ENCODE results near the gene KCNT2. TPM values are rescaled to one million over a fixed set of nuclear protein-coding genes. Genes with fewer than 3 reads are reported as not detected.

KCNT2 gene
- total RNA-seq, 2 experiments from 2014 or later, result not detected

DNA sequence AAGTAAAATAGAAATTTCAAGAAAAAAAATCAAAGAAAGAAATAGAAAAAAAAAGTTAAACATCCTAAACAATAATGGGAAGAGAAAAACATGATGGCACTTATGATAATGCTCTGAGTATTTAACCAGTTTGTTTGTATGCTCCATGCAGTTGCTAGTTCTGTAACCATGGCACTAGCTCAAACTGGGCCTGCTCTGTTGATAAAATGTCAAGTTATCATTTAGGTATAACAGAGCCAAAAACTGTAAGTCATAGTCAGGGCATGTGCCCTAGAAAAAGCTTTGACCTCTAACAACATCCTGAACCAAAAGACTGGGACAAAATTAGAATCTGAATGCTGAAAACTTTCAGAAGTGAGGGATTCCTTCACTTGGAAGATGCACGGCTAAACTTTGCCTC, 148.9 kb downstream of the KCNT2 start:
- H3K4me1 ChIP-seq (ENCODE audit: insufficient read depth, low read length, poor library complexity, severe bottlenecking), result no peaks in the 10 kb centered on the region
- no peak overlapping the region for H3K27ac ChIP-seq (ENCODE audit: low read depth, low read length, poor library complexity, severe bottlenecking)
- TF ChIP-seq CTCF (conservative IDR thresholded peaks at IDR 0.05; ENCODE audit: low read length) (no peak), EZH2phosphoT487 (IDR thresholded peaks at IDR 0.05; ENCODE audit: borderline replicate concordance, low read depth, low read length) (no peak)
- H3K36me3 ChIP-seq (ENCODE audit: insufficient read depth, low read length), result no peaks in the 10 kb centered on the region
- H3K79me2 ChIP-seq (ENCODE audit: insufficient read depth, low read depth, low read length), result no peaks in the 10 kb centered on the region
- intact Hi-C loops (cut with micrococcal nuclease; ENCODE audit: unreplicated experiment), result no loop called here
- no peak overlapping the region for H3K4me3 ChIP-seq (ENCODE audit: low read depth, low read length, poor library complexity, severe bottlenecking)
- ChIA-PET POLR2A (no interaction called here), CTCF (ENCODE audit: unreplicated experiment) (no interaction called here)
- no peak overlapping the region for H3K4me2 ChIP-seq (ENCODE audit: low read length)
- no peaks in the 10 kb centered on the region for H3K9me2 ChIP-seq (ENCODE audit: insufficient read depth, low read length)
- no peak overlapping the region for H2AFZ ChIP-seq (ENCODE audit: low read length)
- BruUV-seq (replicated peaks), result no TSS peak
- no peaks in the 10 kb centered on the region for H4K20me1 ChIP-seq (ENCODE audit: insufficient read depth, low read length)
- DNase-seq (ENCODE audit: low spot score), result no peak
- H3K9me3 ChIP-seq (ENCODE audit: low read length), result no peaks in the 10 kb centered on the region

DNA sequence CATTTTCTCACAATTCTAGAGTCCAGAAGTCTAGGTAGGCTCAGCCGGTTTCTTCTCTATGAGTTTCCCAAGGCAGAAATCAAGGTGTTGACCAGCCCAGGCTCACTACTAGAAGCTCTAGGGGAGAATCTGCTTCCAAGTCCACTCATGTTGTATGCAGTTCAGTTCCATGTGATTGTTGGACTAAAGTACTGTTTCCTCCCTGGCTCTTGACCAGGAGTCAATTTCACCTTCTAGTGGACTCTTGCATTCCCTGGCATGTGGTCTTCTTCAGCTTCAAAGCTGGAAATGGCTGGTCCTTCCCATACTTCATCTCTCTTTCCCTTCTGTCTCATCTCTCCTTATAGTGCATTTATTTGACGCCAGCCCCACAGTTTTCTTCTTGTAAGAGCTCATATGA, 153.4 kb downstream of the KCNT2 start:
- H4K20me1 ChIP-seq (ENCODE audit: insufficient read depth, low read length), result no peaks in the 10 kb centered on the region
- no peak overlapping the region for H2AFZ ChIP-seq (ENCODE audit: low read length)
- no peak overlapping the region for H3K4me2 ChIP-seq (ENCODE audit: low read length)
- intact Hi-C loops (cut with micrococcal nuclease; ENCODE audit: unreplicated experiment), result no loop called here
- H3K36me3 ChIP-seq (ENCODE audit: insufficient read depth, low read length), result no peaks in the 10 kb centered on the region
- H3K9me3 ChIP-seq (ENCODE audit: low read length), result no peaks in the 10 kb centered on the region
- ChIA-PET POLR2A (no interaction called here), CTCF (ENCODE audit: unreplicated experiment) (no interaction called here)
- no peaks in the 10 kb centered on the region for H3K9me2 ChIP-seq (ENCODE audit: insufficient read depth, low read length)
- H3K4me3 ChIP-seq (ENCODE audit: low read depth, low read length, poor library complexity, severe bottlenecking), result no peak overlapping the region
- H3K79me2 ChIP-seq (ENCODE audit: insufficient read depth, low read depth, low read length), result no peaks in the 10 kb centered on the region
- BruUV-seq (replicated peaks), result no TSS peak
- TF ChIP-seq CTCF (conservative IDR thresholded peaks at IDR 0.05; ENCODE audit: low read length) (no peak), EZH2phosphoT487 (IDR thresholded peaks at IDR 0.05; ENCODE audit: borderline replicate concordance, low read depth, low read length) (no peak)
- DNase-seq (ENCODE audit: low spot score), result no peak
- no peak overlapping the region for H3K27ac ChIP-seq (ENCODE audit: low read depth, low read length, poor library complexity, severe bottlenecking)
- H3K4me1 ChIP-seq (ENCODE audit: insufficient read depth, low read length, poor library complexity, severe bottlenecking), result no peaks in the 10 kb centered on the region

GRCh38 chr1:196451103-196451502, 157.1 kb downstream of the KCNT2 start:
- no peak for DNase-seq (ENCODE audit: low spot score)
- no TSS peak for BruUV-seq (replicated peaks)
- Histone ChIP-seq H3K4me3 (ENCODE audit: low read depth, low read length, poor library complexity, severe bottlenecking) (no peak overlapping the region), H3K27ac (ENCODE audit: low read depth, low read length, poor library complexity, severe bottlenecking) (no peak overlapping the region), H2AFZ (ENCODE audit: low read length) (no peak overlapping the region), H3K4me2 (ENCODE audit: low read length) (no peak overlapping the region), H3K36me3 (ENCODE audit: insufficient read depth, low read length) (no peaks in the 10 kb centered on the region), H3K9me2 (ENCODE audit: insufficient read depth, low read length) (no peaks in the 10 kb centered on the region), H4K20me1 (ENCODE audit: insufficient read depth, low read length) (no peaks in the 10 kb centered on the region), H3K9me3 (ENCODE audit: low read length) (no peaks in the 10 kb centered on the region), H3K4me1 (ENCODE audit: insufficient read depth, low read length, poor library complexity, severe bottlenecking) (no peaks in the 10 kb centered on the region), H3K79me2 (ENCODE audit: insufficient read depth, low read depth, low read length) (no peaks in the 10 kb centered on the region)
- intact Hi-C loops (cut with micrococcal nuclease; ENCODE audit: unreplicated experiment), result no loop called here
- TF ChIP-seq CTCF (conservative IDR thresholded peaks at IDR 0.05; ENCODE audit: low read length), result no peak
- no peak for TF ChIP-seq EZH2phosphoT487 (IDR thresholded peaks at IDR 0.05; ENCODE audit: borderline replicate concordance, low read depth, low read length)
- POLR2A ChIA-PET, result interaction anchor here (0.7 kb wide), 1 partner anchor 92 kb away, joined by 3 read pairs; no protein-coding TSS in a partner anchor
- CTCF ChIA-PET (ENCODE audit: unreplicated experiment), result no interaction called here
